Measurements from ENCODE around the gene RNU1-3. TPM values are rescaled to one million over a fixed set of nuclear protein-coding genes. Genes with fewer than 3 reads are reported as not detected.
A peak's percentile ranks its signal among the peaks of the same experiment; 100 is the strongest.
"Not testable (repeated sequence)": the region's sequence is repeated elsewhere in the genome, so short reads cannot be mapped to it uniquely, and the experiment has no call there.

RNU1-3 gene
- total RNA-seq, 1 donor from 2014 or later: 6,387 TPM

DNA sequence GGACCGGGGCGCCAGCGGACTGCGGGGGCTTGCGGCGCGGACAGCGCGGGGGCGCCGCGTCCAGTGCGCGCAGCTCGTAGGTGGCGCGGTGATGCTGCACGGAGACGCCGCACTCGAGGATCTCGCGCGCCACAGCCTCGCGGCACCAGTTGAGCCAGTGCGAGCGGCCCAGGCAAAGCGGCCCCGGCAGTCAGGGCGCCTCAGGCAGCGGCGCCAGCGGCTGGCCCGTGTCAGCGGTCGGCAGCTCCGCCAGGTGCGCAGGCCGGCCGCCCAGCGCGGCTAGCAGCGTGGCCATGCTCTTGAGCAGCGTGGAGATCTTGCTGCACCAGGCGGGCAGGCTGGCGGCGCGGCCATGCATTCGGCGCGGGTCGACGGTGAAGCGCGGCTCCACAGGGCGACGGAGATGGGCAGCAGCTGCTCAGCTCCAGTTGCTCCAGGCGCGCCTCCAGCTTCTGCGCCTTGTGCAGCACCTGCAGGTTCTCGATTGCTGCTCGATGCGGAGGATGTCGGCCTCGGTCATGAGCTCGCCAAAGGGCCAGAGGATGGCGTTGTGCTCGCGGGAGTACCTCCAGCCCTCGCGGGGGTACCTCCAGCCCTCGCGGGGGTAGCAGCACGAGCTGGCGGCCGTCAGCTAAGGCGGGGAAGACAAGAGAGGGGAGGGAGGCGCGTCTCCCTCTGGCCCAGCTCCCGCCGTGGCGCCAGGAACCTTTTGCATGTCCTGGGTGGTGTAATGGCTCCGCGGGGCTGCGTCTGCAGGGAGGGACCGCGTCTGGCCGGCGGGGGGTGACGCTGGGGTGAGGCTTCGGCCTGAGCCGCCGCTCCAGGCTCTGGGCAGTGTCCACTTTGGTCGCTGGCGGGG is 26.9 kb upstream of the RNU1-3 start:
- ATAC-seq: peak; percentile 22

DNA sequence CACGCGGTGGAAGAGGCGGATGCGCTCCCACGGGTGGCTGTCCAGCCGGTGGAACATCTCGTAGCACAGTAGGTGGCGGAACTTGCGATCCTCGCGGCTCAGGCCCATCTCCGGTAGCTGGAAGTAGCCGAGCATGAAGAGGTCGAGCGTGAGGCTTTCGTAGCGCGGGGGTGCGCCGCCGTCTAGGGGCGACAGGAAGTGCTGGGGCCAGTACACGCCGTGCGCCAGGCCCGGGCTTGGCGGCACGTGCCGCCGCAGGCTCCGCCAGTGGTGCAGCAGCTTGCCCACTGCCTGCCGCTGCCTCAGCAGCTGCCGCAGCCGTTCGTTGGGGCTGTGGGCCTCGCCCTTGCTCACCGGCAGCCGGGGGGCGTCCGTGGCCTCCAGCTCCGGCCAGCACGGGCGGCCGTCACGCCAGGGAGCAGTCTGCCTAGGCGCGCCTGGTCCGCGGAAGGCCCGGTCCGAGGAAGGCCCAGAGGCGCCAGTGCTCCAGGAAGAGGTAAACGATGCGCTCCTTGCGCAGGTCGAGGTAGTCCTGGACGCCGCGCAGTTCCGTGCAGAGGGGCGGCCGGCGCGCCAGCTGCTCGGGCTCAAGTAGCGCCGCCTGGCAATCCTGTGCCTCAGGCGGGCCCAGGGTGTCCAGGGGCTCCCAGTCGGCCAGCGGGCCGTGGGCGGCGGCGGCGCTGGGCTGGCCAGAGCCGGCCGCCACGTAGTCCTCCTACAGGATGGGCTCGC is 26.1 kb upstream of the RNU1-3 start:
- peak; percentile 7 for ATAC-seq

DNA sequence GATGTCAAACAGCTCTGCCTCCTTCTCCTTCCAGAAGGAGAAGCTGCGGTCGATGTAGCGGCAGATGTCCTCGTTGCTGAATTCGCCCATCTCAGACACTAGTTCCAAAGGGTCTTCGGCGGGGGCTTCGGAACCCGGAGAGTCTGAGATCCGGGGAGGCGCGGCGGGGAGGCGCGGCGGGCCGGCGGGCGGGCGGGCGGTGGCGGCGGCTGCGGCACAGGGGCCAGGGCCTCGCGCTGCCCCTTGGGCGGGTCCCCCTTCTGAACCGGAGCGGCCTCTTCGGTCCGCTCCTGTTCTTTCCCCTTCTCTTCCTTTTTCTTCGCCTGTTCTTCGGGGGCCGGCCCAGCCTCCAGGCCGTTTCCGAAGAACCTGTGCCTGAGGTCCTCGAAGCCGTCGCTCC is 25.5 kb upstream of the RNU1-3 start:
- ATAC-seq: not testable (repeated sequence)

DNA sequence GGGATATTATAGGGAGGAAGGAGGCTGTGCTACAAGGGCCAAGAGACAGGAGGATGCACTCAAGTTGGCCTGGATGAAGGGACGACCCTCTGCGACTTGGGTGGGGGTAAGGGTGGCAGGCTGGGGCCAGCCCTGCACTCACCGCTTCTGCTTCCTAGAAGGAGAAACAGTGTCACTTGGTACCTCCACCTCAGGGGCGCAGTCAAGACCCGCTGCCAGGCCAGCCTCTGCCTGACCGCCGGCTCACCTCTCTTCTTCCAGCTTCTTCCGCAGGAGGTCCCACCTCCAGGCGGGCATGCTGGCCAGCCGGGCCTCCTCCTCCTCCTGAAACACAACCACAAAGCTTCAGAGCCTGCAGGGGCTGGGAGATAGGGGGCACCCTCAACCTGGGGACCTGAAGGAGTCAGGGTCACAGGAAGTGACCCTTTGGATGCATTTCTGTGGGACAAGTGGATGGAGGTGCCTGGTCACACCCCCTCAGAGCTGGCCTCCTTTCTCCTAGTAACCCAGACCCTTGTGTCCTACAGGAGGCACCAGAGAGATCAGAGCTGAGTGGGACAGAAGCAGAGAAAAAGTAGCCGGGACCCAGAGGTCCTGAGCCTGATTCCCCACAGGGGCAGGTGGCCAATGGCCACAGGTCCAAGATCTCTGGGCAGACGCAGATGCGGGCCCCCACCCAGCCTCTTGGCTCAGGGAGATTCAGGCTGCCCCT is 24.4 kb upstream of the RNU1-3 start:
- not testable (repeated sequence) for ATAC-seq

DNA sequence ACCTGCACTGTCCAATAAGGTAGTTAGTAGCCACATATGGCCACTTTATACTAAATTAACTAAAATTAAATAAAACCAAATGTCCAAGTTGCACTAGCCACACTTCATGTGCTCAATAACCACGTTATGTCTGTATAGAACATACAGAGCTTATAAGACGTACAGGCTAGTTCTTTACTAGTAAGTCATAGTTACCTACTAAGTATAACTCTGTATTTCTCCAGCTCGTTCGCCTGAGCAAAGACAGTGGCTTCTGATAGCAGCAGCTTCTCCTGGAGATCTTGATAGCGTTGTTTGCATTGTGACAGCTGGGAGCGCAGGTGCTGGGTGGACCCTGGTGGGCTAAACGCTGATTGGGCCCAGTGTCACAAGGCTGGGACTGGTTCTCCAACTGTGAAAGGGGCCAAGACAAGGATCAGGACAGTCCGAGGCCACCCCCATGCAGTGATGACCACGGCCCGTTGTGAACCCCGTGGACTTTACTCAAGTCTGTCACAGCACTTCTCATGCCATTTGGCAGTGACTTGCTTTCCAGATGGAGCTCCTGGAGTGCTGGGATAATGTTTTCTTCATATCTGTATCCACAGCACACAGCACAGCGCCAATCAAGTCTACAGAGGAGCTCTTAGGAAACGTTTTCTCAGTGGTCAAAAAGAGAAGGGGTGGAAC is 20.5 kb upstream of the RNU1-3 start:
- not testable (repeated sequence) for ATAC-seq

DNA sequence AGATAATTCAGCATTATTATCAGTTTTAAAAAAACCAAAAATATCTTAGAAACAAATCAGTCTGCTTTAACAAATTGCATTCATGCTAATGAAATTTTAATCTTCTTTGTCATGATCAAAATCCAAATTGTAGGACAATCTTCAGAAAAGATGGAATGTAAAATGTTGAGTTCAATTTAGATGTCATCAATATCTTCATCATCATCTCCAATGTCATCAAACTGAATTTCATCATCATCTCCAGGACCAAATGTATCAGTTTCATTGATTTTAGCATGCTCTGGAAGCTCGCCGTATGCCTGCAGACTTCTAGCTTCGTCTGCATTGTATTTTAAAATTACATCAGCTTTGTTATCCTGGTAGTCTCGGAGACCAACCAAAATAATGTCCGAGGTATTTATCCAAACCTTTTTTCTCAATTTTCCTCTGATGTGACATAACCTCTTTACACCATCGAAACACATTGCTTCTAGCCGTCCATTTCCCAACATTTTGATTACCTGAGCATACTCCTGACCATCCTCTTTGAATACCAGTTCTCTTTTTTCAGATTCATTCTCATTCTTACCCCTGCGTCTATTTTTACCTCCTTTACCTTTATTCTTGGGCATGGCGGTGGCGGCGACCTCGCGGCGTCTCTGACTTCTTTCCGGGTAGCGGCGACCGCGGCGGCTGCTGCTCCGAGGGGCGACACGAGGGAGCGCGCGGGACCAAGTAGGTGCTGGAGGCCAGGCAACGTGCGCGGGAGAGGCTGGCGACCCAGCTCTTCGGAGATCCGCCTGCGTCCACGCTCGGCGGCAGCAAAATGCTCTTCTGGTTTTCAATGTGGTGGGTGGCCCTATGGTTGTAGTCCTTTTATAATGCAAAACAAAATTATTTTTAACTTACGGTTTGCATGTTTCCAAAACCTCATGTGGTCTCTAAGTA is 19.0 kb upstream of the RNU1-3 start:
- ATAC-seq: not testable (repeated sequence)

DNA sequence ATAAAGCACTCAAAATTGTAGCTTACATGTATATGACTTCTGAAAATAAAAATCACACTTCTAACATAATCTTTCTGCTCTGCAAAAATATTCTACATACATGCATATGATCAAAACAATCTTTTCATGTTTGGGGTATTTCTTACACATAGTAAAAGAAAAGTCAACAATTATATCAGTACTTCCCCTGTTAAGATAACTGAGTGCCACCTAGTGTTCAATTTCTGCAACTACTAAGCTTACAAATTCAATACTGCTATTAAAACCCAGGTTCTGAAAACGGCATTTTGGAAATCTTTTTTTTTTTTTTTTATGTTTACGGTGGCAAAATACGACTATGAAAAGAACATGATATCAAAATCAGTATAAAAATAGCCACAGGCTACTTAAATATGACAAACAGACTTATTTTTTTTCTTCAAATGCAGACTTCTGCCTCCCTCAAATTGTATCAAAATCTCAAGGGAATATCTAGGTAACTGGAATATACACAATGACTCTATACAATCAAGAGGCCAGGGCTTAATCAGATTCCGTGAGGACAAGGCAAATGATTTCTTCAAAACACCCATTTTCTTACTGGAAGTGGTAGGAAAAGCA is 18.1 kb upstream of the RNU1-3 start:
- peak; percentile 41 for ATAC-seq

DNA sequence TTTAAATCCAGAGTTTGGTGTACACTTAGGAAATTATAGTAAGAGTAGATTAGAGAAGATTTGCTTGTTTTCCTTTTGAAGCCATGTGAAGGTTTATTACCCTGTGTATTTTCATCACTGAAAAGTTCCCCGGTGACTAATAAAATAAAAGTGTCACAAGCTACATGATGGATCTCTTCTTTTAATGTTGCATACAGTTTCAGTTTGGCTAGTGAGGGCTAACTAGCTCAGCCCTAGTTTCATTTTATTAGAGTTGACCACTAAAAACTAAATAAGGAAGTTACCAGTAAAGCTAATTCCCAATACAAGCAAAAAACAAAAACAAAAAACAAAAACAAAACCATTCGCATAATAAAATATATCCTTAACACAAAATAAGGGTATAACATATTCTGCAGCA is 17.4 kb upstream of the RNU1-3 start:
- not testable (repeated sequence) for ATAC-seq

DNA sequence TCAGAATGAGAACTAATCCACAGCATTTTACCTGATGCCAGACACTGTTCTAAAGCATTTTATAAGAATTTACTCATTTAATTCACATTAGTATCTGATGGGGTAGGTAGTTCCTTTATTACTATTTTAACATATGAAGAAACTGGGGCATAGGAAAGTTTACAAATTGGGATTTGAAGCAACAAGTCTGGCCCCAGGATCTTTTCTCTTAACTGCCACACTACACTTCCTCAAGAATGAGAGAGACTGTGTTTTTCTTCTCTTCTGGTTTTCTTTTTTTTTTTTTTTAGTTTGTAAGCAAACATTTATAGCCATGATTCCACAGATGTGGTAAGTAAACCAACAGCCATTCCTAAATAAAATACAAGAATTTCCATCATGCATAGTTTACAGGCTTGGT is 16.1 kb upstream of the RNU1-3 start:
- ATAC-seq: not testable (repeated sequence)

DNA sequence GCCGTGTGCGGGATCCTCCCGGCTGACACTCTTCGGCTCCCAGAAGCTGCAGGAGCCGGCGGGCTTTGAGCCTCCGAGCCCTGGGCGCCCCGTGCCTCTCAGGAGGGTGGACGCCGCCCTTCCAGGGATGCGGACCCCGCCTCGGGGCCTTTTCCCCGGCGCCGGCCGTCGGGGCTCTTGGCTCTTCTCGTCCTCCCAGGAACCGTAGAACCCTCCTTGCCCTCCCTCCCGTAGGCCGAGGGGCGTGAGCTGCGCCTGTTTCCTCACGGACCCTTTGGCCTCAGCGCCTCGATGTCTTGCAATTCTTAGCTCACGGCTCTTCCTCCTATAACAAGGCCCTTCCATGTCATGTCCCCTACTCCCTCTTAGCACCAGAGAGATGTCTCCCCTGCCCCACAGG is 13.6 kb upstream of the RNU1-3 start:
- ATAC-seq: not testable (repeated sequence)

DNA sequence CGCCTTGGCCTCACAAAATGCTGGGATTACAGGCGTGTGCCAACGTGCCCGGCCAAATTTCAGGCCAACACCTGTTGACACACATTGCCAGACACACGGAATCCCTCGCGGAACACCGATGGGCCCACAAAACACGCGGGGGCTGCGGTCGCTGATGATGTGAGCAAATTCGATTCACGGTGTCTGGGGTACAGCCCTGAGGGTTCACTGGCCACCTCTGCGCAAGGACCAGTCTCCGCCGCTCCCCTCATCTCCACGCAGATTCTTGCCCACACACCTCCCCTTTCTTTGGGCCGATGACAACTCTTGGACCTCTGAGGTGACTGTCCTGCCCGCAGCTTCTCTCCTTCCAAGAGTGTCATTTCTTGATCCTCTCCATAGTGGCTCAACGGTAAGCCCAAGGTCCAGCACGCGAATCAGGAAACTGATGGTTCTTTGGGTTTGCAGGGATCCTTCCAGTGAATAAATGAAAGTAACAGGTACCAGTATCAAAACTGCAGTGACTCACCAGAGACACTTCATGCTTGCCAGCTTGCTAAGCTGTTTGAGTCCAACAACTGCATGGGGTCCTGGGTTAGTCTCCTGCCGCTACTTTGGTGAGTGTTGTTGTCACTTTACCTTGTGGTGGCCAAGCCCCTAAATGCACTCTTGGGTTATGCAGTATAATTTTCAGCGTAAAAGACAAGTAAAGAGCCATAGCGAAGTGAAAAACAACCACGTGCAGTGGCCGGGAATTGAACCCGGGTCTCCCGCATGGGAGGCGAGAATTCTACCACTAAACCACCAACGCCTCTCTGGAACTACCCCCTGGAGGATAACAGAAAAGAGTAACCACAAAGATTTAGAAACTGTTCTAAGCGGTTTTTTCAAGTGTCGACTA is 11.0 kb upstream of the RNU1-3 start:
- ATAC-seq: peak; percentile 58

DNA sequence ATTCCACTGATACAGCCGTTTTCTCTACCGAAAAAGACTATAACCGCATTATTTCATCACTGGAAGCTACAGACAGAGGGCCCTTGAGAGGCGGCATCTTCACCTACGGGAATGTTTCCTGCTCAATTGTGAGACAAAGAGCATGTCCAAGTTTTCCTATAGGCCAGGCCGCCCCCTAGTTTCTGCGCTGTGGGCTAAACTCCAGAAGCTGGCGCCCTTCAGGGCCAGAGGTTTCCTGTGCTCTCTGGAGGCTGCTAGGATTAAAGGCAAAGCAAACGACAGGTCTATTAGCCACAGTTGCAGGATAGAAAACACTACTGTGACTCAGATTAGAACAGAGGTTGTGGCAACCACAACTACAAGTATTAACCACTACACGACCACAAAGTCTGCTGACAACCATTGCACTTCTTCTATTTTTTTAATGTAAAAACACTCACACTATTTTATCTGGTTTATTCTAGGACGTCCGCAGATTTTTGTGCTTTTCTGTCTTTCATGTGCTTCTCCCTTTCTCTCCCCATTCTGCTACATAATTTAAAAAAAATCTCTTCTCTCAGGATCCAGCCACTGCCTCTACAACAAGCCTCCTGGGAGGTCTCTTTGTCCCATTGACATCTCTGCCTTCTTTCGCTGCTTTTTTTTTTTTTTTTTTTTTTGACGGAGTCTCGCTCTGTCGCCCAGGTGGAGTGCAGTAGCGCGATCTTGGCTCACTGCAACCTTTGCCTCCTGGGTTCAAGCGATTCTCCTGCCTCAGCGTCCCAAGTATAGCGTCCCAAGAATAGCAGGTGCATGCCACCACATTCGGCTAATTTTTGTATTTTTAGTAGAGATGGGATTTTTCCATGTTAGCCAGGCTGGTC is 10.1 kb upstream of the RNU1-3 start:
- not testable (repeated sequence) for ATAC-seq

DNA sequence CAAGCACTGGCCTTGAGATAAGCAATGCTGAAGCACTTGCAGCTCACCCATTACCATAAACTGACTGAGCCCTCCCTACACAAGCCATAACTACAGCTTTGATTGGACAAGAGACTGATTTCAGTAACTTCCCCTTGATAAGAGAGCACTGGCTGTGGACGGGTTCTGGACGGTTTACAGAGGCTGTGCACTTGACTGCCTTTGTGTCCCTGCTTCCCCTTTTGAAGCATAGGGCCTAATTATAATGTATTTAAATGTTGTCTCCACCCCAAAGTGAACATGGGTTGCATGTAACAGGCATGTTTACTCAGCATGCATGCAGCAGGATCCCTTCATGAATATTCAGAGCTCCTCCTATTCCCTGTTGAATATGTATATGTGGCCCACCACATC is 8.4 kb upstream of the RNU1-3 start:
- not testable (repeated sequence) for ATAC-seq

DNA sequence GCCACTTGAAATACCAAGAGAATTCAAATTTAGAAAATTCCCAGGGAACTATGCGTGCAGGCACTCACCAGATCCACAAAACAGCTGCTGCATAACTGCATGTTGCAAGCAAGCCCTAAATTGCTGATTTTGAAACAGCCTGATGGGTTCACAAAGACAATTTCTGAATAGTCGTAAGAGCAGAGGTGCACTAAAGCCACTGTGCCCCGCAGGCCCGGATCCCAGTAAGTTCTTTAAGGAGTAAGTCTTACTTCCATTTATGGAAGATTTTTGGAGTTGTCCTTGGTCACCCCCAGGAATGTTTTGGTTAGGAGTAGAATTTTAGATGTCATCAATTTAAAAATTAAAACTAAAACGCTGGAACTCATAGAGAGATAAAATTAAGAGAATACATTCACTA is 7.2 kb upstream of the RNU1-3 start:
- ATAC-seq: not testable (repeated sequence)

DNA sequence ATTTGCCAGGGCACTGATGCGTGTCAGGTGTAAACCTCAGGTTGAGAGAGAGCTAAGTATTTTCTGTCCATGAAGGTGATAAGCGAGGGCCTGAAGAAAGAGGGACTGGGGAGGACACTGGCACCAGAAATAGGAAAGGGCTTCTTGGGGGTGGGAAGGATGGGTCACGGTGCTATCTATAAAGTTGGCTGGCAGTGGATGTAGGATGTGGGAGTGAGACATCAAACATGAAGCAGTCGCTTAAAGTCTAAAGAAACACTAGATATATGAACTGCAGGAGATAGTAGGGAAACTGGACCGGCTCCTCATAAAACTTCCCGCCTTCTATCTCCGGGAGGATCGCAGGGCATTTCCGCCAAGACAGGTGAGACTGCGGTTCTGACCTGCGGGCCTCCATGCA is 912 bp downstream of the RNU1-3 start:
- not testable (repeated sequence) for ATAC-seq

DNA sequence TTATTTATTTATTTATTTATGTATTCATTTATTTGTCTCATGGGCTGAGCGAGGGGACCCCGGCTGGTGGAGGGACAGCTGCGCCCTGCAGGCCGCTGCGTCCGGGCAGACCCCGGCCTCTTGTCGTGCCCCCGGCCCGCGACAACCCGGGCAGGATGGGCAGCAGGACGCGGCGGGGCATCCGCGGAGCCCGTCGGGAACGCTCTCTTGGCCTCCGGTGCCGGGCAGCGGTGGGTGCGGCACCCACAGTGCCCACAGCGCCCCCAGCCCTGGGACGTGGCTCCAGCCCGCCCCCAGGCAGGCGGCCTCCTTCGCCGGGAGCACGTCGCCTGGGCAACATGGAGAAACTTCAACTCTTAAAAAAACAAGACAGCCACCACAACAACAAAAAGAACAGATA is 8.5 kb downstream of the RNU1-3 start:
- peak; percentile 42 for ATAC-seq

DNA sequence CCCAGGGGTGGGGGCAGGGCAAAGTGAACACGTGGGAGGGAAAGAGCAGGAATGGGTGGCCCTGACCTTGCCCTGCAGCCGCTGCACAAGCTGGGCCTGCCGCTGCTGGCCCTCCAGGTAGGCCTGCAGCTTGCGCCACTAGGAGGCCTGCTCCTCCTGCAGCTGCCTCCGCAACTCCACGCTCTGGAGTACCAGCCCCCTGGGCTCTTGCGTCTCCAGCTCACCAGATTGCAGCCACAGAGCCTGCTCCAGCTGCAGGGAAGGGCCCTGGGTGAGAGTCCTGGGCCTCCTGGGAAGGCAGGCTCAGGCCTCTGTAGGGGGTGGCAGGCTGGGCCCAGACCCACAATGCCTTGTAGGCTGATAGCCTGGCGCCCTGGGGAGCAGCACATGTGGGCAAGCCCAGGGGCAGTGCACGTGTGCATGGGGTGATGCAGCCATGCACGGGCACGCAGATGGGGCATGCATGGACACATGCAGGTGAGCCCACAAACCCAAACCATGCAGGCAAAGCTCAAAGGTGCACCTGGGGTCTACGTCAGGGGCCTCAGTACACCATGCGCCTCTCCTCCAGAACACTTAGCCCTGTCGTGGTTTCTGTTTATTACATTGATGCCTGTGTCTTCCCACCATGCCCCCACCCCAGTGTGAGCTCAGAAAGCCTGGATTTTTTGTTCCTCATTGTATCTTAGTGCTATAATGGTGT is 9.6 kb downstream of the RNU1-3 start:
- ATAC-seq: peak; percentile 65

DNA sequence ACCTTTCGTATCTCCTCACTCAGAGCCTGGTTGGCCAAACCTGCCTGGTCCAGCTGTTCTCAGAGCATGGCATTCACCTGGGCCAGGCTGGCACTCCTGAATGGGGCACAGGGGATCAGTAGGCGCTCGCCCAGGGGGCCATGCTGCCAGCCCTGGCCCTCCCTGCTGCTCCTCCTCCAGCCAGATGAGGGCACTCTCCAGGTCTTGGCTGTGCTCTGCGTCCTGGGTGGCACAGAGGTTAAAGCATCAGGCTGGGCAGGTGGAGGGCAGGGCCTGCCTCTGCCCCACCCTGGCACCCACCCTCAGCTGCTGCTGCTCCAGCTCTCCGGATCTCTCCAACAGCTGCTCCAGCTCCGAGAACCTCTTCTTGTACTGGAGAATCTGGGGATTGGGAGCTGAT is 10.2 kb downstream of the RNU1-3 start:
- peak; percentile 30 for ATAC-seq
